Astrocyte (in vitro differentiated cells and primary cell): ENCODE results near the gene SPEF1.
"Not testable (repeated sequence)": the region's sequence is repeated elsewhere in the genome, so short reads cannot be mapped to it uniquely, and the experiment has no call there.

ENCODE experiments used
- CTCF ChIP-seq: IDR thresholded peaks from 2 replicates; pipeline ENCODE4 v1.5.1; 2011; ENCODE audit warnings: low read depth, mild to moderate bottlenecking, inconsistent platforms, low read length, moderate library complexity; ENCODE audit not compliant: insufficient read depth
- EZH2 ChIP-seq: IDR thresholded peaks from 2 replicates; pipeline ENCODE4 v1.6.1; 2012; ENCODE audit warnings: mild to moderate bottlenecking, low read length, inconsistent platforms; ENCODE audit not compliant: insufficient read depth

- not testable (repeated sequence) for TF ChIP-seq CTCF, EZH2
Observed at GRCh38 chr20:3829891-3830290, 48.6 kb upstream of the SPEF1 start.
